Measurements from ENCODE around the gene FCF1.

FCF1 gene, protein sequence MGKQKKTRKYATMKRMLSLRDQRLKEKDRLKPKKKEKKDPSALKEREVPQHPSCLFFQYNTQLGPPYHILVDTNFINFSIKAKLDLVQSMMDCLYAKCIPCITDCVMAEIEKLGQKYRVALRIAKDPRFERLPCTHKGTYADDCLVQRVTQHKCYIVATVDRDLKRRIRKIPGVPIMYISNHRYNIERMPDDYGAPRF

GRCh38 chr14:74712499-74713394, at the start of gene FCF1, which contains the start of gene AREL1:
FCF1 (plus strand) TSS chr14:74713144; CDS start chr14:74713198, 54 bp downstream.
AREL1 (minus strand) TSS chr14:74713080; CDS start chr14:74685615, 27,465 bp downstream.
- DNase-seq, result peak; percentile 81

DNA sequence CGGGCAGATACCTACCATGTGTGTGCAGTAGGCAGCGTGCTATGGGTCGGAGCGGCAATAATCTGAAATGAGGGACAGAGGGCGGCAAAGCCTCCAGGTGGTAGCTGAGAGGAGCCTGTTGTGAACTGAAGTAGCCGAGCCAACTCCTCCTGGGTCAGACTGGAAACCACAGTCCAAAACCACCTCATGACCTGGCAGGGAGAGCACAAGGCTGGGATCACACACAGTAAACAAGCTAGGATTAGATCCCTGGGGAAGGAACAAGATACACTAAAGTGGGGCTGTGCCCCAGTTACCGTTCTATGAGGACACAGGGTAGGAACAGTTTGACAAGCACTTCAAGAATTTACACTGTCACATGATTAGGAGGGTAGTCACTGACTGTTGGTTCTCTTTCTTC, 49.1 kb upstream of the FCF1 start:
- no peak for DNase-seq

- no peak for DNase-seq
These were observed 48.2 kb upstream of the FCF1 start for GRCh38 chr14:74664717-74665116.

GRCh38 chr14:74667758-74668157, 45.2 kb upstream of the FCF1 start:
- no peak for DNase-seq

DNA sequence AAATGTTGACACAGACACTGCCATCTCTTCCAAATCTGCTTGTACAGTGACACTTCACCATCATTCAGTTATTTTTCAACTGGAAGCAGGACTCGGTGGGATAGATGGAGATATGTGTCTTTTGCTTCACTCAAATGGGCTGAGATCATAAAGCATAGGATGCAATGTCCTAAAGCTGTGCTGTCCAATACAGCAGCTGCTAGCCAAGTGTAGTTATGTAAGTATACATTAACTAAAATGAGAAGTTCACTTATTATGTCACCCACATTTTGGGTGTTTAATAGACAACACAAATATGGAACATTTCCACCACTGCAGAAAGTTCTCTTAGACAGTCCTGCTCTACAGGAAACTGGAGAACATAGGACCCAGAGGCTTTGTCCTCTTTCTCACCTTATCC, 43.7 kb upstream of the FCF1 start:
- DNase-seq, result no peak

GRCh38 chr14:74669846-74670245, 43.1 kb upstream of the FCF1 start:
- DNase-seq, result no peak

GRCh38 chr14:74670726-74671411, 42.1 kb upstream of the FCF1 start:
- no peak for DNase-seq

GRCh38 chr14:74671789-74672188, 41.2 kb upstream of the FCF1 start:
- no peak for DNase-seq

GRCh38 chr14:74673768-74674167, 39.2 kb upstream of the FCF1 start:
- no peak for DNase-seq

GRCh38 chr14:74675219-74675618, 37.7 kb upstream of the FCF1 start:
- no peak for DNase-seq

- no peak for DNase-seq
These were observed 30.6 kb upstream of the FCF1 start for GRCh38 chr14:74682169-74682952.

DNA sequence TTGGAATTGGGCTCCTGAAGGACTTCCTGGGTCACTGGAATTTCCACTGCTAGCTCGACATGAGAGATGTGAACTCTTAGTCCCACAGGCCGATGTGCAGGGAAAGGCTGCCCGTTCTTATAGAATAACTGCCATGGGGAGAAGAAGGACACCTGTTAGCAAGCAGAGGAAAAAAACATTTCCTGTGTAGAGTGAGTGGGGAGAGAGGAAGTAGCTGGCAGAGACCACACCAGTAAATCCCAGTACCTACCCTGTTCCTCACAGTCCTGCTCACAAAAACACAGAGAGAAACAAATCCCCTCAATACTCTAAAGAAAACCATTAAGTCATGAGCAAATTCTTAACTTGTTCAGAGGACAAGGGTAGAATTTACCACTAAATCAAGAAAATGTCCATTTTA, 29.5 kb upstream of the FCF1 start:
- DNase-seq, result no peak

DNA sequence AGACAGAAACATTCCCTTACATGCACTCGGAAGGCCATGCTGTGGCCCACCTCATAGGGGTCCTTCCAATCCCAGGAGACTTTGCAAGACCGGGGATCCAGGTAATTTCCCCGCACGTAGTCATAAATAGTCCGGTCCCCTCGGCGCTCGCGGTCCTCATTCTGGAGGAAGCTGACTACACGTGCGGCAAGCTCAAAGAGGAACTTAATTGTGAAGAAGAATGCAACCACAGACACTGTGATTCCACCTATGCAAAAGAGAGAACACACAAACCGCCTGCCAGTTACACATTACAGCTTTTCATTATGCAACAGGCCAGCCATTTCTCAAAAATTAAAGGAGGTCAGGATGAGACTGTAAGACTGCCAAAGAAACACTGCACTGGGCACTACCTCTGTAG, 28.5 kb upstream of the FCF1 start:
- DNase-seq, result no peak

DNA sequence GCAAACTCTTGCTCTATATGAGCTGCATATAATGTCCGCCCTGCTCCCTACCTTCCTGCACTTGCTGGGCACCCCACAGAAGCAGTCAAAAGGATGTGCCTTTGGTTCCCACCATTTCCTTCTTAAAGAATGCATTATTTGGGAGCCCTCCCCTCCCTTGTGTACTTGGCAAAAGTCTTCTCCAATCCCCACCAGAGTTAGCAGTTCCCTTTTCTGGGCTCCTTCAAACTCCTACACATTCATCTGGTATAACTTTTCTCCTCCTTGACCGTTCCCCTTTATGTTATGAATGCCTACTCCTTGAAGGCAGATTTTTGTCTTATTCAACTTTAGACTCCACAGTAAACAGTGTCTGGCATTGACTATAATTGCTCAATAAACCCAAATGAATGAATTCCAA, 27.9 kb upstream of the FCF1 start:
- no peak for DNase-seq

- DNase-seq, result no peak
These were observed 26.8 kb upstream of the FCF1 start for GRCh38 chr14:74685921-74686678.

DNA sequence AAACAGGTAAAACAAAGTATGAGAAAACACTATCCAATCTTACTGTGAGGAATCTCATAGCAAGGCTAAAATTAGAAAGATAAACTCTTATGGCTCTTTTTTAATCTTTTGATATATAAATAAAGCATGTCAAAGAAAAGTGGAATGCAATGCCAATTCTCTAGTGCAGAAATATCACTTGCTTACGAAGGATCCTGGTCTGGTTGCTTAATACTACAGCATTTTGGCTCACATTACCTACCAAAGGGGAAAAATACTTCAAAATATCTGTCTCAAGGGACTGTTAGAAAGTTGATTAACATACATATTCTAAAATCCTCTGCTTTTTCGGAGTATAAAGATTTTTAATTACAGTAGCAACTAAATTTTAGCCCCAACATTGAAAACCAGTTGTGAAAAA, 21.5 kb upstream of the FCF1 start:
- DNase-seq, result no peak

GRCh38 chr14:74693191-74693590, 19.8 kb upstream of the FCF1 start:
- DNase-seq, result no peak

GRCh38 chr14:74695406-74695805, 17.5 kb upstream of the FCF1 start:
- no peak for DNase-seq

GRCh38 chr14:74697011-74697410, 15.9 kb upstream of the FCF1 start:
- no peak for DNase-seq

GRCh38 chr14:74697543-74697942, 15.4 kb upstream of the FCF1 start:
- no peak for DNase-seq

DNA sequence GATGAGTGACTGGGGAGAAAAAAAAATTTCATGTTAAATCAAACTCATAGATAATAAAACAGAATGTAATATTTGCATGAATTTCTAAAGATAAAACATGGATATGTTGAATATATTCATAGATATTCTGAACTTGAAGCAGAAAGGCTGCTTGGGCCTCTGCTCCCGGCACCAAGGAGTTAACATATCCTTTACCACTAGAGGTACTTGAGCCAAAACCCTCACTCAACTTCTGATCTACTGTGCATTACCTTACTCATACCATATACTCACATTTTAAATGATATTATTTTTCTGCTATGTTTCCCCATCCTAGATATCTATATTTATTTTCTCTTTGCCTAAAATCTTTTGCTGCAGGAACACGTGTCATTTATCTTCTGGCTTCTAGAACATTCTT, 15.0 kb upstream of the FCF1 start:
- no peak for DNase-seq

DNA sequence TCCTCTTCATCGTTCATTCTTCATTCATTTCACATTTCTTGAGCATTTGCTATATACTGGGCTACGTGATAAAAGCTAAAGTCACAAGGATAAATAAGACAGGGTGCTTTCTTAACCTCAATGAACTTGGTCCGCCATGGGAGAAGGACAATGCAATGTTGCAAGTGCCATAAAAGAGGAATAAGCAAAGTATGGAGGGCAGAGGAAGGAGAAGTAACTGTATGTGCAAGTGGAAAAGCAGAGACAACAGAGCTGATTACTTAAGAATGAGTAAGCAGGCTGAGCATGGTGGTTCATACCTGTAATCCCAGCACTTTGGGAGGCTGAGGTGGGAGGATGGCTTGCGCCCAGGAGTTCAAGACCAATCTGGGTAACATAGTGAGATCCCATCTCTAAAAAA, 14.5 kb upstream of the FCF1 start:
- no peak for DNase-seq

All from activated naive CD4-positive, alpha-beta T cell treated with Interleukin-2 at 50 U/mL for 16 hours (primary cell).